ENCODE measurements around the gene HMGB3.
"Not testable (repeated sequence)": the region's sequence is repeated elsewhere in the genome, so short reads cannot be mapped to it uniquely, and the experiment has no call there.

Gene HMGB3

GRCh38 chrX:150944233-150944632, 38.9 kb upstream of the HMGB3 start:
- Histone ChIP-seq H3K27ac (no peak overlapping the region), H3K9me3 (ENCODE audit: low read depth, low read length) (no peaks in the 10 kb centered on the region), H3K36me3 (ENCODE audit: insufficient read depth, low read length) (no peaks in the 10 kb centered on the region), H3K4me3 (no peak overlapping the region), H3K9ac (ENCODE audit: insufficient read length) (no peak overlapping the region)
- no peak for DNase-seq (ENCODE audit: low read depth, low spot score)
- TF ChIP-seq FOXP2 (optimal IDR thresholded peaks at IDR 0.05; ENCODE audit: control extremely low read depth, extremely low read length, insufficient read depth) (no peak), EZH2 (IDR thresholded peaks at IDR 0.05) (no peak), POLR2AphosphoS5 (IDR thresholded peaks at IDR 0.05; ENCODE audit: borderline replicate concordance, low read depth, low read length) (no peak)

DNA sequence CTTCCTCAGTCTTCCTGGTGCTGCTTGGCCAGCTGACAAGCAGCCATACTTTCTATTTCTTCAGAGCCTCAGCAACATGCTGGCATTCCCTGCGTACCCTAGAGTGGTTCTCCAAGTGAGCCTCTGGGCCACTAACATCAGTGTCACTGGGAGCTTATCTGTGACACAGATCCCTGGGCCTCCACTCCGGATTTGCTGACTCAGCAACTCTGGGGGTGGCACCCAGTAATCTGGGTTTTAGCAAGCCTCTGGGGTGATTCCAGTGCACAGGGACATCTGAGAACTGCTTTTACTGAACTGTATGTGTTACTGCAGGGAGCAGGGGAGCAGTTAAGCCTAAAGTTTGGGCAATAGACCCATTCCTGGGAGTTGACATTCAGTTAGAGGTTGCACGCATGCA, 28.2 kb upstream of the HMGB3 start:
- TF ChIP-seq FOXP2 (optimal IDR thresholded peaks at IDR 0.05; ENCODE audit: control extremely low read depth, extremely low read length, insufficient read depth) (no peak), POLR2AphosphoS5 (IDR thresholded peaks at IDR 0.05; ENCODE audit: borderline replicate concordance, low read depth, low read length) (no peak), EZH2 (IDR thresholded peaks at IDR 0.05) (no peak)

GRCh38 chrX:150955590-150955989, 27.5 kb upstream of the HMGB3 start:
- DNase-seq (ENCODE audit: low read depth, low spot score) = no peak
- no peaks in the 10 kb centered on the region for H3K9me3 ChIP-seq (ENCODE audit: low read depth, low read length)
- TF ChIP-seq POLR2AphosphoS5 (IDR thresholded peaks at IDR 0.05; ENCODE audit: borderline replicate concordance, low read depth, low read length) (no peak), EZH2 (IDR thresholded peaks at IDR 0.05) (no peak), FOXP2 (optimal IDR thresholded peaks at IDR 0.05; ENCODE audit: control extremely low read depth, extremely low read length, insufficient read depth) (no peak)

More for the DNA sequence above, 28.2 kb upstream of the HMGB3 start:
- Histone ChIP-seq H3K4me3 (no peak overlapping the region), H3K36me3 (ENCODE audit: insufficient read depth, low read length) (no peaks in the 10 kb centered on the region), H3K9ac (ENCODE audit: insufficient read length) (no peak overlapping the region), H3K9me3 (ENCODE audit: low read depth, low read length) (no peaks in the 10 kb centered on the region), H3K27ac (no peak overlapping the region)
- no peak for DNase-seq (ENCODE audit: low read depth, low spot score)

DNA sequence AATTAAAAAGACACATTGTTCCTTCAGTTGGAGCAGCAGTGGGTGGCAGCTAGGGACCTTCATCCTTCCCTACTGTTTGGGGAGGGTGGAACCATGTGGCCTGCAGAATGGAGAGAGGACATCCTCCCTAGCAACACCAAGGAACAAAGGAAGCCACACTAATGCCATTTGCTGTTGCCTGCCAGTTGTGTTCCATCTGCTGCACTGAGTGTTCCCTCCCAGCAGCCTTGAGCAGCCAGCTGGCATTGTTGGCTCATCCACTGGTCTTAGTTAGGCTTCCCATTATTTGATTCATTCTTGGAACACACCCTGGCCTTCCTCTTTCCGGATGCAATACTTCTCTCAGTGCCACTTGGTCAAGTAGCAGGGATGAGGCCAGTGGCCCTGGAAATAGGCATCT, 25.0 kb upstream of the HMGB3 start:
- Histone ChIP-seq H3K9me3 (ENCODE audit: low read depth, low read length) (no peaks in the 10 kb centered on the region), H3K36me3 (ENCODE audit: insufficient read depth, low read length) (no peaks in the 10 kb centered on the region), H3K27ac (no peak overlapping the region), H3K9ac (ENCODE audit: insufficient read length) (no peak overlapping the region), H3K4me3 (no peak overlapping the region)
- DNase-seq (ENCODE audit: low read depth, low spot score) = no peak
- TF ChIP-seq POLR2AphosphoS5 (IDR thresholded peaks at IDR 0.05; ENCODE audit: borderline replicate concordance, low read depth, low read length) = no peak
- TF ChIP-seq FOXP2 (optimal IDR thresholded peaks at IDR 0.05; ENCODE audit: control extremely low read depth, extremely low read length, insufficient read depth) = no peak
- no peak for TF ChIP-seq EZH2 (IDR thresholded peaks at IDR 0.05)

More at GRCh38 chrX:150955590-150955989, 27.5 kb upstream of the HMGB3 start:
- H3K9ac ChIP-seq (ENCODE audit: insufficient read length) = no peak overlapping the region
- H3K36me3 ChIP-seq (ENCODE audit: insufficient read depth, low read length) = no peaks in the 10 kb centered on the region
- no peak overlapping the region for H3K4me3 ChIP-seq
- no peak overlapping the region for H3K27ac ChIP-seq

DNA sequence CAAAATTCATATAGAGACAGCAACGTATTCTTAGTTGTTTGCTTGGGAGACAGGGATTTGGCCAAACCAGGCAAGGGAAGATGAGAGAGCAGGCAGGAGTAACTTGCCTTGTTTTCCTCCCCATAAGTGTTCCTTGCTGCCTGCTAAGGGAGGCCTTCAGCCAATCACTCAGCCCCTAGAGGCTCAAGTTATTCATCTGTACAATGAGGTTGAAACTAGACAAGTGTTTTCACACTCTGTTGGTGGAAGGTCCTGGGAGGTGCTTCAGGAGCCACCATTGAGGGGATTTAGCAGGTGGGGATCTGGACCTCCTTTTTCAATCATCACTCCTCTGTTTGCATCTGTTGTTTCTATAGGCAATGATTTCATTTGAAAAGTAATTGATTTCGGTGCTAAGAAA, 23.6 kb upstream of the HMGB3 start:
- Histone ChIP-seq H3K27ac (no peak overlapping the region), H3K9ac (ENCODE audit: insufficient read length) (no peak overlapping the region), H3K36me3 (ENCODE audit: insufficient read depth, low read length) (no peaks in the 10 kb centered on the region), H3K9me3 (ENCODE audit: low read depth, low read length) (no peaks in the 10 kb centered on the region), H3K4me3 (no peak overlapping the region)
- no peak for DNase-seq (ENCODE audit: low read depth, low spot score)
- TF ChIP-seq EZH2 (IDR thresholded peaks at IDR 0.05) (no peak), FOXP2 (optimal IDR thresholded peaks at IDR 0.05; ENCODE audit: control extremely low read depth, extremely low read length, insufficient read depth) (no peak), POLR2AphosphoS5 (IDR thresholded peaks at IDR 0.05; ENCODE audit: borderline replicate concordance, low read depth, low read length) (no peak)

DNA sequence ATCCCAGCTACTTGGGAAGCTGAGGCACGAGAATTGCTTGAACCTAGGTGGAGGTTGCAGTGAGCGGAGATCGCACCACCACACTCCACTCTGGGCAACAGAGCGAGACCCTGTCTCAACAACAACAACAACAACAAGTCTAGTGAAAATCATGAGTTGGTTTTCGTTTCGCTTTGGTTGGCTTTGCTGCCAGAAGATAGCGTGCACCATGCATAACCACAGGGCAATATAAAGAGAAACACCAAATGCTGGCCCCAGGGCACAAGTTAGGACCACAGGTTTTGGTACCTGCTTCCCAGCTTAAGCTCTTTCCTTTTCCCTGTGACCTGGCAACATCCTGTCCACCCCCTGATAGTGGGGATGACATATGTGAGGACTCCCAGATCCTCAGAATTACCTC, 21.5 kb upstream of the HMGB3 start:
- no peak overlapping the region for H3K27ac ChIP-seq
- H3K36me3 ChIP-seq (ENCODE audit: insufficient read depth, low read length) = no peaks in the 10 kb centered on the region
- H3K4me3 ChIP-seq = no peak overlapping the region
- H3K9ac ChIP-seq (ENCODE audit: insufficient read length) = no peak overlapping the region
- DNase-seq (ENCODE audit: low read depth, low spot score) = no peak
- TF ChIP-seq EZH2 (IDR thresholded peaks at IDR 0.05) = no peak
- TF ChIP-seq POLR2AphosphoS5 (IDR thresholded peaks at IDR 0.05; ENCODE audit: borderline replicate concordance, low read depth, low read length) = no peak
- TF ChIP-seq FOXP2 (optimal IDR thresholded peaks at IDR 0.05; ENCODE audit: control extremely low read depth, extremely low read length, insufficient read depth) = no peak
- H3K9me3 ChIP-seq (ENCODE audit: low read depth, low read length) = no peaks in the 10 kb centered on the region

- H3K9ac ChIP-seq (ENCODE audit: insufficient read length); H3K27ac ChIP-seq; H3K9me3 ChIP-seq (ENCODE audit: low read depth, low read length); H3K36me3 ChIP-seq (ENCODE audit: insufficient read depth, low read length); H3K4me3 ChIP-seq; DNase-seq (ENCODE audit: low read depth, low spot score): not testable (repeated sequence)
Observed at GRCh38 chrX:150964416-150964815, 18.7 kb upstream of the HMGB3 start.

- Histone ChIP-seq H3K36me3 (ENCODE audit: insufficient read depth, low read length) (no peaks in the 10 kb centered on the region), H3K9me3 (ENCODE audit: low read depth, low read length) (no peaks in the 10 kb centered on the region), H3K27ac (no peak overlapping the region), H3K9ac (ENCODE audit: insufficient read length) (no peak overlapping the region), H3K4me3 (no peak overlapping the region)
- DNase-seq (ENCODE audit: low read depth, low spot score) = no peak
- TF ChIP-seq POLR2AphosphoS5 (IDR thresholded peaks at IDR 0.05; ENCODE audit: borderline replicate concordance, low read depth, low read length) = no peak
- TF ChIP-seq EZH2 (IDR thresholded peaks at IDR 0.05) = no peak
- TF ChIP-seq FOXP2 (optimal IDR thresholded peaks at IDR 0.05; ENCODE audit: control extremely low read depth, extremely low read length, insufficient read depth) = no peak
Observed at GRCh38 chrX:150966235-150966634, 16.9 kb upstream of the HMGB3 start.

- DNase-seq (ENCODE audit: low read depth, low spot score) = no peak
- TF ChIP-seq POLR2AphosphoS5 (IDR thresholded peaks at IDR 0.05; ENCODE audit: borderline replicate concordance, low read depth, low read length) (no peak), EZH2 (IDR thresholded peaks at IDR 0.05) (no peak), FOXP2 (optimal IDR thresholded peaks at IDR 0.05; ENCODE audit: control extremely low read depth, extremely low read length, insufficient read depth) (no peak)
- Histone ChIP-seq H3K9me3 (ENCODE audit: low read depth, low read length) (no peaks in the 10 kb centered on the region), H3K9ac (ENCODE audit: insufficient read length) (no peak overlapping the region), H3K4me3 (no peak overlapping the region), H3K36me3 (ENCODE audit: insufficient read depth, low read length) (no peaks in the 10 kb centered on the region), H3K27ac (no peak overlapping the region)
Observed at GRCh38 chrX:150966742-150967141, 16.4 kb upstream of the HMGB3 start.

Data from SK-N-MC (cell line).